GM13976 (cell line): ENCODE measurements around the gene SERPINC1.

ENCODE experiments used
- DNase-seq: peaks from one replicate; pipeline ENCODE4 v3.0.0; 2012; ENCODE audit warnings: low spot score
- in situ Hi-C: fragments of 300-500 bp; cut with MboI; formaldehyde crosslinking; loops from one replicate; pipeline ENCODE4 v1.12.0; 2022; ENCODE audit warnings: low sequenced_read_pairs, mixed read lengths, inconsistent platforms; ENCODE audit not compliant: unreplicated experiment
- TF ChIP-seq, protein P1 (sequence below): IDR thresholded peaks from 2 replicates; pipeline ENCODE4 v1.5.1; 2012; ENCODE audit warnings: borderline replicate concordance, mild to moderate bottlenecking; ENCODE audit not compliant: insufficient read depth; ENCODE audit errors: extremely low read depth, missing control alignments, control extremely low read depth

The SERPINC1 gene

DNA sequence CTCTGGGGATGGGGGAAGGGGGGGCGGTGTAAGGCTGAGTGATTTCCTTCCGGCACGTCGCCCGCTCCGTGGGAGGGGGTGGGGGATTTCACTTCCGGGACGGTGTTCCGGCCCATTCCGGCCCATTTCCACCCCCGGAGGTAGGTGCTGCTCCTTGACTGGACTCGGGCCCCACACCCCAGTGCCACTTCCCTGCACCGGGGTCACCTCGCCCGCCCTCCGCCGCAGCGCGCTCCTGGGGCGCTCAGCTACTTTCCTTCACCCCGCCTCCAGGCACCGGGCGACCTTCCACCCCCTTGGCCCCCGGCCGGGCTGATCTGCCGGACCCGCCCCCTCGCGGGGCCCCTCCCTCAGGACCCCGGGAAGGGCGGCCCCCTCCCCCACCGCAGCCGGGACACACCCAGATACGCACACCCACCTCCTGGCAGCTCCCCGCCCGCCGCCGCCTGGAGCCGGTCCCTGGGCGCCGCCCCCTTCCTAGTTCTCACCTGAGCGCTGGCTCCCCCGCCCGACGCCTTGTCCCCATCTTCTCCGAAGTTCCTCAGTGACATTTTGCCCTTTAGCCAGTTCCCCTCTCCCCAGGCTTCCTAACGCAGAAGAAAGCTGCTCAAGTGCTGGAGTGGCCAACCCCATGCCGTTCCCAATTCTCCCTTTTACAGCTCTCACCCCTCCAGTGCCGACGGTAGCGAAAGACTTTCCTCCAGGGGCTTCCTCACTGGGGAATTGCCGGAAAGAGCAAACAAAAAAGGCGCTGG, 48.7 kb downstream of the SERPINC1 start, which contains the start of gene ZBTB37:
TSS of gene ZBTB37 (plus strand) at position 115 of the 755 bp plus-strand sequence. CDS start 1,846 bp downstream, outside the sequence.
- TF ChIP-seq, protein P1, sequence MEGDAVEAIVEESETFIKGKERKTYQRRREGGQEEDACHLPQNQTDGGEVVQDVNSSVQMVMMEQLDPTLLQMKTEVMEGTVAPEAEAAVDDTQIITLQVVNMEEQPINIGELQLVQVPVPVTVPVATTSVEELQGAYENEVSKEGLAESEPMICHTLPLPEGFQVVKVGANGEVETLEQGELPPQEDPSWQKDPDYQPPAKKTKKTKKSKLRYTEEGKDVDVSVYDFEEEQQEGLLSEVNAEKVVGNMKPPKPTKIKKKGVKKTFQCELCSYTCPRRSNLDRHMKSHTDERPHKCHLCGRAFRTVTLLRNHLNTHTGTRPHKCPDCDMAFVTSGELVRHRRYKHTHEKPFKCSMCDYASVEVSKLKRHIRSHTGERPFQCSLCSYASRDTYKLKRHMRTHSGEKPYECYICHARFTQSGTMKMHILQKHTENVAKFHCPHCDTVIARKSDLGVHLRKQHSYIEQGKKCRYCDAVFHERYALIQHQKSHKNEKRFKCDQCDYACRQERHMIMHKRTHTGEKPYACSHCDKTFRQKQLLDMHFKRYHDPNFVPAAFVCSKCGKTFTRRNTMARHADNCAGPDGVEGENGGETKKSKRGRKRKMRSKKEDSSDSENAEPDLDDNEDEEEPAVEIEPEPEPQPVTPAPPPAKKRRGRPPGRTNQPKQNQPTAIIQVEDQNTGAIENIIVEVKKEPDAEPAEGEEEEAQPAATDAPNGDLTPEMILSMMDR: peak; percentile 7
- in situ Hi-C loops: no loop called here
- DNase-seq: peak; percentile 90

DNA sequence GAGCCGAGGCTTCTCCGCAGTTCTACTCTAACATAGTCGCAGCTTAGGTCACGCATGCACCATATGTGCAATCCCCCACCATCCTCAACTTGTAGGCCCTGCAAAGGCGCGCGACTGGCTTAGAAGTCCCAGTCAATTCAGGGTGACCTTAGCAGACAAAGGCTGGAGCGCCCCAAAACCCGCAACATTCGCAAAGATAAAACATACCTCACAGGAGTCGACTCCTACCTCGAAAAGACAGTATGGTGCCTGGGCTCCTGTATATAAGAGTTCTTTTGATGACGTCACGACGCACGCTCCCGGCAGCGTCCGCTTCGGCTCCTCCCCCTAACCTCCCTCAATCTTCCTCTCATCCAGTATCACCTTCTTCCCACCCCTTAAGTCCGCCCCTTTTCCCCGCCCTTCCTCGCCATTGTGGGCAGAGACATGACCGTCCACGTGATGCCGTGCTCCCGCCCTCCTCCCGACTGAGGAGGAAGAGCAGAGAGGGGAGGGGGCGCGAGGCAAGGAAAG, 49.3 kb downstream of the SERPINC1 start, which contains the start of gene GAS5:
TSS of gene GAS5 (minus strand) at position 237 of the 513 bp plus-strand sequence.
- in situ Hi-C loops: no loop called here
- peak; percentile 94 for DNase-seq
- TF ChIP-seq, protein P1: no peak

DNA sequence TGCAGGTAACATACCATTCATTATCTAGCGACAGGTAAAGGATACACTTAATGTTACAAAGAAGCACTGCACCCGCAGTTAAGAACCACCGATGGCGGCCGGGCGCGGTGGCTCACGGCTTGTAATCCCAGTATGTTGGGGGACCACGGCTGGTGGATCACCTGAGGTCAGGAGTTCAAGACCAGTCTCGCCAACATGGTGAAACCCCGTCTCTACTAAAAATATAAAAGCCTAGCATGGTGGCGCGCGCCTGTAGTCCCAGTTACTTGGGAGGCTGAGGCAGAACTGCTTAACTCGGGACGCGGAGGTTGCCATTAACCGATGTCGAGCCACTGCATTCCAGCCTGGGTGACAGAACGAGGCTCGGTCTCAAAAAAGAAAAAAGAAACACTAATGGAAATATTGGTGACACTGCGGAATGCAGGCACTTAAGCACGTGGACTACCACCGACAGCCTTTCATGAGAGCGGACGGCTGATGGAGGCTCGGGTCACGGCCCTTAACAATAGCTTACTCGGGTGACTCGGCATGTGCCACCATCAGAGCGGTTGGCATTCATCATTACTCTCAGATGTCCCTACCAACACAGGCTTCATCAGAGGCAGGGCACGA, 49.9 kb downstream of the SERPINC1 start:
- in situ Hi-C loops: no loop called here

DNA sequence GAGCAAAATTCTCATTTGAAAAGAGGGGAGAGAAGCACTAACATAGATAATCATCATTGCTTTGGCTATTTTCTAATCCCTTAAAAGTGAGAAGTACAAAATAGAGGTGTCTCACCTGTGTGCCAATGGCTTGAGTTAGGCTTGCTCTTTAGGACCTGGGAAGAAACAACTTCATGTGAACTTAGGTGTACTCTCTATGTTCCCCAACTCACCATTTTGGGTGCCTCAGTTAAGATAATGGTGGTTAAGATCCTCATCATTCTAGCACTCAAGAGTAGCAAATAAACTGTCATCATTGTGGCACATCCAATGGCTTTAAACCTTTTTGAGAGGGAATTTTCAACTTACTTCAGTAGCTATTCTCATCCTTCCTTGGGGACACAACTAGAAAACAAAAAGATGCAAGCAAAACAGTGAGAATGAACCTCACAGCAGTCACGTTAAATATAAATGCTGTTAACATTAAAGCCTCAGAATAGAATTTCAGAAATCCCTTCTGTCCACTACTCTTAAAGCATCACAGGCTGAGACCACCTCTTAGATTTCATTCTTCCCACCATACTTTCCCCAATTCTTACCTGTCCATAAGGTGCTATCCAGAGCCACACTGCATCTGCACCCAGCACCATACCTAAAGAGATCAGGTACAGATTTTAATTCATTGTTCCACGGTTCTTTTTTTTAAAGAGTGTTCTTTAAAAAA, 50.6 kb downstream of the SERPINC1 start:
- DNase-seq: no peak
- TF ChIP-seq, protein P1: no peak
- in situ Hi-C loops: no loop called here

More for the DNA sequence above, 49.9 kb downstream of the SERPINC1 start:
- TF ChIP-seq, protein P1: no peak
- no peak for DNase-seq

DNA sequence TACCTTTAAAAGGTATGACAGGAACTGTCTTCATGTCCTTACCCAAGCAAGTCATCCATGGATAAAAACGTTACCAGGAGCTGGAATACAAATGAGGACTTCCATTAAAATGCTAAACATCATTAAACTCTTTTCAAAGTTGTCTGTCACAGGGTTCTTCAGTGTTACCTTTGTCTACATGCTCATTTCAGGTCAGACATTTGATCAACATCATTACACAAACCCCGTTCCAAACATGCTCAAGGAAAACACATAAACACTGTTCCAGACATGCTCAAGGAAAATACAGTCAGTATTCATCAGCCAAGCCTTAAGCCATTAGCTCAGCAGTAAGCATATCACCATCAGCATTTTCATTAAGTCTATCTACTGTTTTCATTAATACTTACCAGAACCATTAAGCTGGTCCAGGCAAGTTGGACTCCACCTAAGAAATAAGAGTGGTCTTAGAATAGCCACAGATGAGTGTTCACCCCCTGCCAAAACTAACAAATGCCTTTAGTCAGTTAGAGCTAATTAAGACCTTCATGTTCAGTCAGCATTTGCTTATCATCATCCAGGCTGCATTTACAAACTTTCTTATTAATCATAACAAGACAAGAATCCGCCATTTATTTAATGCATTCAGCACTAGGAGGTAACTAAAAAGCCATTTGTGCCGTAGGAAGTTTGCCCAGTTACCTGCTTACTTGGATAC, 51.5 kb downstream of the SERPINC1 start:
- in situ Hi-C loops: no loop called here
- TF ChIP-seq, protein P1: no peak
- no peak for DNase-seq
